Body of pancreas (tissue), 4 donors: ENCODE measurements around the gene TMEM212. TPM values are rescaled to one million over a fixed set of nuclear protein-coding genes. Genes with fewer than 3 reads are reported as not detected.
"Not testable (repeated sequence)": the region's sequence is repeated elsewhere in the genome, so short reads cannot be mapped to it uniquely, and the experiment has no call there.

ENCODE experiments used
- ATAC-seq: fragments of 150-250 bp; one replicate; pipeline ENCODE4 v1.9.1; 2016
- DNase-seq, 4 donors: peaks; one replicate each; pipeline ENCODE4 v3.0.0-alpha.2; 2019
- H3K27ac ChIP-seq, 4 donors: fragments of 200-600 bp; sonication (generic); 1 replicate in 3 of 4; 2 replicates in 1 of 4; pipeline versions ENCODE4 v1.5.1 to v1.6.1; 2016 to 2019; ENCODE audit warnings: mild to moderate bottlenecking in 1 of 4, mixed read lengths in 1 of 4, moderate library complexity in 1 of 4
- H3K27me3 ChIP-seq, 2 donors: fragments of 200-600 bp; sonication (generic); one replicate each; pipeline ENCODE4 v1.6.0; 2016; ENCODE audit warnings: mild to moderate bottlenecking in 1 of 2
- H3K36me3 ChIP-seq, 2 donors: fragments of 200-600 bp; sonication (generic); replicated peaks in 1 of 2; 2 replicates each; pipeline ENCODE4 v1.5.1; 2016; ENCODE audit warnings: low read depth in 2 of 2; ENCODE audit not compliant: insufficient read depth in 1 of 2
- H3K4me1 ChIP-seq: fragments of 200-600 bp; sonication (generic); one replicate; pipeline ENCODE4 v1.6.0; 2016
- H3K4me3 ChIP-seq, 2 donors: fragments of 200-600 bp; sonication (generic); 1 replicate in 1 of 2; 2 replicates in 1 of 2; pipeline ENCODE4 v1.5.1; 2016 to 2019
- H3K9me3 ChIP-seq, 3 donors: fragments of 200-600 bp; sonication (generic); 1 replicate in 2 of 3; 2 replicates in 1 of 3; pipeline ENCODE4 v1.5.1; 2016
- POLR2A ChIP-seq, 3 donors: fragments of 450-650 bp; IDR thresholded peaks; one replicate each; pipeline ENCODE4 v1.6.1; 2016; ENCODE audit warnings: antibody characterized with exemption in 3 of 3, mild to moderate bottlenecking in 2 of 3
- WGBS, 2 donors: methylation state at CpG; one replicate each; pipeline ENCODE4 v1.1.5; 2017; 5-methylcytosine and 5-hydroxymethylcytosine counted together
- intact Hi-C: fragments of 100-400 bp; cut with DNase I; formaldehyde crosslinking; loops from one replicate; pipeline ENCODE4 v1.15.1; 2023
- total RNA-seq, 2 donors: library from RNA; depleted of rRNA; stranded (reverse); fragments of >200 nt; gene quantifications; one replicate each; pipeline ENCODE4 v1.1.0, GENCODE V29; 2016
- TF ChIP-seq, protein P1 (sequence below), 7 experiments: fragments of 450-650 bp in 4 of 7; fragments of 200-600 bp in 3 of 7; sonication (generic) in 3 of 7; IDR thresholded peaks; one replicate each; pipeline ENCODE4 v1.5.1; 2016 to 2019; ENCODE audit warnings: antibody characterized with exemption in 7 of 7

The TMEM212 gene
- total RNA-seq, 2 donors from 2014 or later, result not detected

- Histone ChIP-seq H3K4me3 (no peak overlapping the region), H3K36me3 (no peaks in the 10 kb centered on the region), H3K9me3 (no peaks in the 10 kb centered on the region), H3K4me1 (peaks cover 11% of the 10 kb centered on the region), H3K27ac (peak overlapping the region in 1 of 4 donors; percentile 31), H3K27me3 (no peaks in the 10 kb centered on the region)
- ATAC-seq (no peak), DNase-seq (no peak)
- WGBS, 2 donors, result 73 to 76% methylated on average over 6 of the region's 6 CpGs
- intact Hi-C loops, result no loop called here
- TF ChIP-seq, protein P1, sequence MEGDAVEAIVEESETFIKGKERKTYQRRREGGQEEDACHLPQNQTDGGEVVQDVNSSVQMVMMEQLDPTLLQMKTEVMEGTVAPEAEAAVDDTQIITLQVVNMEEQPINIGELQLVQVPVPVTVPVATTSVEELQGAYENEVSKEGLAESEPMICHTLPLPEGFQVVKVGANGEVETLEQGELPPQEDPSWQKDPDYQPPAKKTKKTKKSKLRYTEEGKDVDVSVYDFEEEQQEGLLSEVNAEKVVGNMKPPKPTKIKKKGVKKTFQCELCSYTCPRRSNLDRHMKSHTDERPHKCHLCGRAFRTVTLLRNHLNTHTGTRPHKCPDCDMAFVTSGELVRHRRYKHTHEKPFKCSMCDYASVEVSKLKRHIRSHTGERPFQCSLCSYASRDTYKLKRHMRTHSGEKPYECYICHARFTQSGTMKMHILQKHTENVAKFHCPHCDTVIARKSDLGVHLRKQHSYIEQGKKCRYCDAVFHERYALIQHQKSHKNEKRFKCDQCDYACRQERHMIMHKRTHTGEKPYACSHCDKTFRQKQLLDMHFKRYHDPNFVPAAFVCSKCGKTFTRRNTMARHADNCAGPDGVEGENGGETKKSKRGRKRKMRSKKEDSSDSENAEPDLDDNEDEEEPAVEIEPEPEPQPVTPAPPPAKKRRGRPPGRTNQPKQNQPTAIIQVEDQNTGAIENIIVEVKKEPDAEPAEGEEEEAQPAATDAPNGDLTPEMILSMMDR (IDR thresholded peaks at IDR 0.05), result no peak
- TF ChIP-seq POLR2A (IDR thresholded peaks at IDR 0.05), result no peak
Observed at GRCh38 chr3:171850960-171851659, 8.0 kb downstream of the TMEM212 start.

- DNase-seq (peak in 1 of 4 donors; percentile 49), ATAC-seq (peak; percentile 71)
- no peaks in the 10 kb centered on the region for H3K9me3 ChIP-seq
- intact Hi-C loops, result no loop called here
- no peak overlapping the region for H3K4me3 ChIP-seq
- no peaks in the 10 kb centered on the region for H3K27me3 ChIP-seq
- peaks cover 11% of the 10 kb centered on the region for H3K4me1 ChIP-seq
- no peak for TF ChIP-seq POLR2A (IDR thresholded peaks at IDR 0.05)
- TF ChIP-seq, protein P1 (IDR thresholded peaks at IDR 0.05), result no peak
- H3K27ac ChIP-seq, result peak overlapping the region in 1 of 4 donors; percentile 31
- 15 to 33% methylated on average over 5 of the region's 5 CpGs for WGBS, 2 donors
- no peaks in the 10 kb centered on the region for H3K36me3 ChIP-seq
Observed at GRCh38 chr3:171851660-171852058, 8.5 kb downstream of the TMEM212 start.

DNA sequence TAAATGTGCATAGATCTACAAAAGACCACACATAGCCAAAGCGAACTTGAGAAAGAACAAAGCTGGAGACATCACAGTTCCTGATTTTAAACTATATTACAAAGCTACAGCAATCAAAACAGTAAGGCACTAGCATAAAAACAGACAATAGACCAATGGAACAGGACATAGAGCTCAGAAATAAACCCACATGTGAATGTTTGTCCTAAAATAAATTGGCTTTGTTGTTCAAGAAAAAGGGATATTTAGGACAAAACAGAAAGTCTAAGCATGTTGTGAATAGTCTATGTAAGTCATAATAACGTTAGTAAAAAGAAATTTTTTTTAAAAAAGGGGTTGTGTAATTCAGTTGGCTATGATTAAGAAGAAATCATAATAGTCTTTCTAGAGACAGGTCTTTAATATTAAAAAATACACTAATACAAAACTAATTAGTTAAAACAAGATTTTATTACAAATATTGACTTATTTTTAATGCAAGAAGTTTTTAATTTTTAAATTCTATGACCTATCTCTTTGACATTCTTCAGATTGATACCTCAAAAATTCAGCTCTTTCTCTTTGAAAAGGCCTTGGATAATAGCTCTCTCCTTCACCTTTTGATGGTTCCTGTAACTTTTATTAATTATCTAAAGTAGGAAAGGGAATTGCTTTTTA, 11.6 kb downstream of the TMEM212 start:
- H3K4me1 ChIP-seq, result peaks cover 11% of the 10 kb centered on the region
- no peaks in the 10 kb centered on the region for H3K27me3 ChIP-seq
- whole genome bisulfite sequencing, 2 donors, result 78 to 87% methylated on average over 2 of the region's 2 CpGs
- no peak overlapping the region for H3K27ac ChIP-seq
- H3K4me3 ChIP-seq, result no peak overlapping the region
- H3K9me3 ChIP-seq, result no peaks in the 10 kb centered on the region
- H3K36me3 ChIP-seq, result no peaks in the 10 kb centered on the region
- TF ChIP-seq POLR2A (IDR thresholded peaks at IDR 0.05), result no peak
- TF ChIP-seq, protein P1 (IDR thresholded peaks at IDR 0.05), result no peak
- ATAC-seq, result no peak
- no peak for DNase-seq
- intact Hi-C loops, result no loop called here

DNA sequence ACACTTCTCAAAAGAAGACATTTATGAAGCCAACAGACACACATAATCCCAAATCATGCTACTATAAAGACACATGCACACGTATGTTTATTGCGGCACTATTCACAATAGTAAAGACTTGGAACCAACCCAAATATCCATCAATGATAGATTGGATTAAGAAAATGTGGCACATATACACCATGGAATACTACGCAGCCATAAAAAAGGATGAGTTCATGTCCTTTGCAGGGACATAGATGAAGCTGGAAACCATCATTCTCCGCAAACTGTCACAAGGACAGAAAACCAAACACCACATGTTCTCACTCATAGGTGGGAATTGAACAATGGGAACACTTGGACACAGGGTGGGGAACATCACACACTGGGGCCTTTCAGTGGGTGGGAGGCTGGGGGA, 15.6 kb downstream of the TMEM212 start:
- ATAC-seq, intact Hi-C loops, H3K4me1 ChIP-seq, H3K27me3 ChIP-seq, H3K36me3 ChIP-seq, H3K27ac ChIP-seq, H3K4me3 ChIP-seq, H3K9me3 ChIP-seq, DNase-seq: not testable (repeated sequence)
- 91 to 99% methylated on average over 4 of the region's 4 CpGs for WGBS, 2 donors

- no peak overlapping the region for H3K27ac ChIP-seq
- H3K4me3 ChIP-seq, result no peak overlapping the region
- no peaks in the 10 kb centered on the region for H3K36me3 ChIP-seq
- no peaks in the 10 kb centered on the region for H3K9me3 ChIP-seq
- peak; percentile 59 for ATAC-seq
- DNase-seq, result peak in 1 of 4 donors; percentile 30
- H3K27me3 ChIP-seq, result no peaks in the 10 kb centered on the region
- TF ChIP-seq POLR2A (IDR thresholded peaks at IDR 0.05), result no peak
- TF ChIP-seq, protein P1 (IDR thresholded peaks at IDR 0.05), result no peak
- no peaks in the 10 kb centered on the region for H3K4me1 ChIP-seq
- intact Hi-C loops, result no loop called here
- 60% methylated on average over 6 of the region's 6 CpGs for WGBS, 2 donors
Observed at GRCh38 chr3:171860830-171861535, 17.8 kb downstream of the TMEM212 start.
